Astrocyte of the spinal cord (primary cell): ENCODE measurements around the gene ZNF697.
"Not testable (repeated sequence)": the region's sequence is repeated elsewhere in the genome, so short reads cannot be mapped to it uniquely, and the experiment has no call there.

Source experiments
- DNase-seq: peaks from one replicate; pipeline ENCODE4 v3.0.0; 2011; ENCODE audit warnings: low read depth, low spot score
- H3K4me3 ChIP-seq: 2 replicates; pipeline ENCODE4 v1.5.1; 2011; ENCODE audit warnings: low read depth, mild to moderate bottlenecking, low read length, moderate library complexity
- in situ Hi-C: cut with HindIII; loops from 2 replicates; pipeline ENCODE4 v1.10.0; 2017; ENCODE audit warnings: low sequenced_read_pairs
- TF ChIP-seq, protein P1 (sequence below): IDR thresholded peaks from 2 replicates; pipeline ENCODE4 v1.5.1; 2012; ENCODE audit warnings: low read depth, mild to moderate bottlenecking, low read length, inconsistent platforms

ZNF697 gene

DNA sequence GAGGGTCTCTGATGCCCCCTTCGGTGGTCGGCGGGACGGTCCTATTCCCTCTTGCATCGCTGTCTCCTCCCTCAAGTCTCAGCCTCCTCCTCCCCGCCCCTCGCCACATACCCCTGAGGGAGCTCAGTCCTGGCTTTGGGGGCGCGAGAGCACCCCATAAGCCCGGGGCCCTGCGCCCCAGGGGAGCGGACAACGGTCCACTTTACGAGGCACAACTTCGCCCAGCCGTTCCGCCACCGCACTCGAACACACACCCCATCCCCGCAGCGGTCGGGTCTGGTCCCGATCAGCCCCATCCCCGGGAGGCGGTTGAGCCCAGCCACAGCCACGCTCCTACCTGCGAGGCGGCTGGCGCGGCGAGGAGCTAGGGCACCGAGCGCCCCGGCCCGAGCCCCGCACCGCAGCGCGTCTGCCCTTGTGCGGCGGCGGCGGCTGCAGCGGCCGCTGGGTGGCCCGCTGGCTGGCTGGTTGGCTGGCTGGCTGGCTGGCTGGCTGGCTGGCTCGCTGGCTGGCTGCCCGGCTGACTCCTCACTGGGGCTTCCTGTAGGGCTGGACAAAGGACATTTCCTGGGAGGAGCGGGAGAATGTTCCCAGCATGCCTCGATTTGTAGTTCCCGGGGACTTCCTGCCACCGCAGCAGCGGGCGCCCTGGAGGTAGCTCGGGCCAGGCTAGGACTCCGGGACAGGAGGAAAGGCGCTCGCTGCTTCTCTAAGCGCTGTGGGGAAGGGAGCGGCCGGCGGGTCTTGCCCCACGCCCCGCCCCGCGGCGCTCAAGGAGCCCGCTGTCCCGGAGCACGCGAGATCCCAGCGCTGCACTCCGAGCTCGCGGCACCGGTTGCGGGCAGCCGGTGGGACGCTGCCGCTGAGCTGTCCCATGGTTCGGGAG lies at the start of gene ZNF697:
ZNF697 (minus strand) TSS at position 533 of the 886 bp plus-strand sequence. CDS start 22,166 bp downstream, outside the sequence.
- TF ChIP-seq, protein P1, sequence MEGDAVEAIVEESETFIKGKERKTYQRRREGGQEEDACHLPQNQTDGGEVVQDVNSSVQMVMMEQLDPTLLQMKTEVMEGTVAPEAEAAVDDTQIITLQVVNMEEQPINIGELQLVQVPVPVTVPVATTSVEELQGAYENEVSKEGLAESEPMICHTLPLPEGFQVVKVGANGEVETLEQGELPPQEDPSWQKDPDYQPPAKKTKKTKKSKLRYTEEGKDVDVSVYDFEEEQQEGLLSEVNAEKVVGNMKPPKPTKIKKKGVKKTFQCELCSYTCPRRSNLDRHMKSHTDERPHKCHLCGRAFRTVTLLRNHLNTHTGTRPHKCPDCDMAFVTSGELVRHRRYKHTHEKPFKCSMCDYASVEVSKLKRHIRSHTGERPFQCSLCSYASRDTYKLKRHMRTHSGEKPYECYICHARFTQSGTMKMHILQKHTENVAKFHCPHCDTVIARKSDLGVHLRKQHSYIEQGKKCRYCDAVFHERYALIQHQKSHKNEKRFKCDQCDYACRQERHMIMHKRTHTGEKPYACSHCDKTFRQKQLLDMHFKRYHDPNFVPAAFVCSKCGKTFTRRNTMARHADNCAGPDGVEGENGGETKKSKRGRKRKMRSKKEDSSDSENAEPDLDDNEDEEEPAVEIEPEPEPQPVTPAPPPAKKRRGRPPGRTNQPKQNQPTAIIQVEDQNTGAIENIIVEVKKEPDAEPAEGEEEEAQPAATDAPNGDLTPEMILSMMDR = peak; percentile 41
- H3K4me3 ChIP-seq = peak within 1 kb of the TSS; percentile 93
- peak; percentile 98 for DNase-seq
- in situ Hi-C loops = no loop called here

DNA sequence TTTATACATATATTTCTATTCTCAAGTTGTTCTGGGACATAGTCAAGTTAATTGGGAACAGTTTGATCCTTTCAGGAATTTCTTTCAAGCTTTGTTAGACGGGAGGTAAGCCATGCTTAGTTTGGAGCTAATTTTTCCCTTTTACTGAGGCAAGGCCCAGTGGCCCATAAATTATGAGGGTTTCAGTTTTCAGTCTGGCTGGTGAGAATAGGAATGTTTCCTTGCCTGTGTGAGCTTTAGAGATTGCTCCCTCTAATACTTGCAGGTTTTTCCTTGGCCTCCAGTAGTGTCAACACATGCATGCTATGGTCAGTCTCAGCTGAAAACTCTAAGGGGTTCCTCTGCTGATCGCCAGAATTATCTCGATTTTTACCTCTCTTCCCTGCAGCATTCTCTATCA lies 49.5 kb upstream of the ZNF697 start:
- in situ Hi-C loops = no loop called here
- DNase-seq = no peak
- H3K4me3 ChIP-seq = no peak overlapping the region
- TF ChIP-seq, protein P1 = no peak

DNA sequence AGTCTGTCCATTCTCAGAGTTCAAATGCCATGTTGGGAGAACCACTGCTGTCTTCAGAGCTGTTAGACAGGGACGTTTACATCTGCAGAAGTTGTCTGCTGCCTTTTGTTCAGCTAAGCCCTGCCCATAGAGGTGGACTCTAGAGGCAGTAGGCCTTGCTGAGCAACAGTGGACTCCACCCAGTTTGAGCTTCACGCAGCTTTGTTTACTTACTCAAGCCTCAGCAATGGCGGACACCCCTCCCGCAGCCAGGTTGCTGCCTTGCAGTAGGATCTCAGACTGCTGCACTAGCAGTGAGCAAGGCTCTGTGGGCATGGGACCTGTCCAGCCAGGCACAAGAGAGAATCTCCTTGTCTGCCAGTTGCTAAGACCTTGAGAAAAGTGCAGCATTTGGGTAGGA lies 48.8 kb upstream of the ZNF697 start:
- DNase-seq, in situ Hi-C loops, H3K4me3 ChIP-seq: not testable (repeated sequence)

DNA sequence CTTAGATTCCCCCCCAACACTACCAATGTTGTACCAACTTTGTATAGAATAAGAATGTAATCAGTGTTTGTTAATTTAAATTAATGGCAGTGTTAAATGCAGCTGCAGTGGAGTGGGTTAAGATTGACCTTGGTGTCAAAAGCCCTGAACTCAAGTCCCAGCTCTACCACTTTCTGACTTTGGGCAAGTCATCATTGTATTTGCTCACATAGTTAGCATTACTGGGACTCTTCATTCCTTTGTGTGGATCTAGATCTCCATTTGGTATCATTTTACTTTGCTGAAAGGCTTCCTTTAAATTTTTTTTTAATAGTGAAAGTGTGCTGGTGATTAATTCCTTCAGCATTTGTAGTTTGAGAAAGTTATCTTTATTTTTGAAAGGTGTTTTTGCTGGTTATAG lies 41.4 kb upstream of the ZNF697 start:
- TF ChIP-seq, protein P1 = no peak
- DNase-seq = no peak
- no peak overlapping the region for H3K4me3 ChIP-seq
- in situ Hi-C loops = no loop called here

DNA sequence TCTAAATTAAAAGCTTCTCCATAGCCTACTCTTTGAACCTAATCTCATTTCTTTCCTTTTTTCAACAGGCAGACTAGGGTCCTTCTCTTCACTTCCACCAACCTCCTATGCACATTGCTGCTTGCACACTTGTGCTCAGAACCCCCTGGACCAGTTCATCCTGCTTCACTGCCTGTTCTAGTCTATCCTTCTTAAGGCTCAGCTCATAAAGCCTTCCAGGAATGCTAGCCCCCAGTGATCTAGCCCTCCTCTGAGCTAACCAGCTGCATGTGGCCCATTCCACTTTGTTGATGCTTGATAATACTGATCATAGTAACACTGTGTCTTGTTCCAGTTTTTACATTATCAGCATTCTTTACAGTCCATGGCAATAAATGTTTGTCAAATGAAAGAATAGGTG lies 40.7 kb upstream of the ZNF697 start:
- TF ChIP-seq, protein P1 = no peak
- H3K4me3 ChIP-seq = no peak overlapping the region
- in situ Hi-C loops = no loop called here
- no peak for DNase-seq

DNA sequence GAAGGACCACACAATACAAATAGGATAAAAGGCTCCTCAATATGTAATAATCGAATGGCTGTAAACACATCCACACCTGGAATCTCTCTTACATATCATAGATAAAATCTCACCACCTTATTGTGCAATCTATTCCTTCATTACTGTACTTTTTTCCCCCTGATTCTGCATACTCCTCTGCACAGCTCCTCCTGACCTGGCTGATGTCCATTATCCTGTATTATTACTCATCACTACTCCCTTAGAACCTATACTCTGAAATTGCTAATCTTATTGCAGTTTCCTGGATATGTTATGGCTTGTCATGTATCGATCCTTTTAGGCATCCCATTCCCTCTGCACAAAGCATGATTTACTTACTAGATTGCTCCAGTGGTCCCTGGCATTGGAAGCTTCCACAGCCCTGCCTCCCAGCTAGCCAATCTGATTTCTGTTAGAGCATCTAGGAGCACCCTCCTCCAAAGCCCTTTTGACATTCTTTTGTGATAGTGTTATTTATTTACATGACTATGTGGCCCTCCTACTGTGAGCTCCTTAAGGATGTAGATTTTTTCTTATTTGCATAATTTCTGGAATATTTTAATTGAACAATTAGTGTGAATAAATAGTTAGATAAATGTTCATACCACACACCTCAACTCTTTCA lies 39.5 kb upstream of the ZNF697 start:
- TF ChIP-seq, protein P1 = no peak
- no peak overlapping the region for H3K4me3 ChIP-seq
- no peak for DNase-seq
- in situ Hi-C loops = no loop called here

DNA sequence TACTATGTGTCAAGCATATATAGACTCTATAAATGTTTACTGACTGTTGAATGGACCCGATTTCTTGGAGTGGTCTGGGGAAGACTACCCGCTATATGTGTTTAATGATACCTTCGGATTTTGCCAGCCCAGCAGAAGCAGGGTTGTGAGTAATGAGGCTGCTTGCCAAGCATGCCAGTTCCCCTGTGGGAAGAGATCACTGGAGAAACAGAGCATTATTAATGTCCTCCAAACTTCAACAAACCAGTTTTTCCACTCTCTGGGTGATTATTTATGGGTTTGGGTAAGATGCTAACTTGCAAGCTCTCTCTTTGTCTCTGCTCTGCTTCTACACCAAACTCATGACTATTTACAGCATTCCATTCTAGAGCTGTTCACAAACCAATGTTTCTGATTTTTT lies 38.6 kb upstream of the ZNF697 start:
- TF ChIP-seq, protein P1 = no peak
- in situ Hi-C loops = no loop called here
- H3K4me3 ChIP-seq = no peak overlapping the region
- DNase-seq = no peak
